Hepatocyte (in vitro differentiated cells): ENCODE data around the gene ANKRD45. TPM values are rescaled to one million over a fixed set of nuclear protein-coding genes. Genes with fewer than 3 reads are reported as not detected.

ENCODE experiments used
- DNase-seq: peaks from one replicate; pipeline ENCODE4 v3.0.0-alpha.2; 2016; ENCODE audit warnings: low spot score
- H2AFZ ChIP-seq: fragments of 200-600 bp; sonication (generic); 2 replicates; pipeline ENCODE4 v1.6.0; 2016; ENCODE audit warnings: antibody characterized with exemption, mild to moderate bottlenecking
- H3K27ac ChIP-seq: fragments of 200-600 bp; sonication (generic); 2 replicates; pipeline ENCODE4 v1.5.1; 2016; ENCODE audit warnings: mild to moderate bottlenecking
- H3K27me3 ChIP-seq: fragments of 200-600 bp; sonication (generic); 2 replicates; pipeline ENCODE4 v1.6.1; 2016
- H3K36me3 ChIP-seq: fragments of 200-600 bp; sonication (generic); replicated peaks from 2 replicates; pipeline ENCODE4 v1.5.1; 2016; ENCODE audit warnings: low read depth; ENCODE audit not compliant: insufficient read depth
- H3K4me1 ChIP-seq: fragments of 200-600 bp; sonication (generic); 2 replicates; pipeline ENCODE4 v1.5.1; 2016; ENCODE audit warnings: mild to moderate bottlenecking, moderate library complexity; ENCODE audit not compliant: insufficient read depth
- H3K4me2 ChIP-seq: fragments of 200-600 bp; sonication (generic); 2 replicates; pipeline ENCODE4 v1.6.0; 2016
- H3K4me3 ChIP-seq: fragments of 200-600 bp; sonication (generic); 2 replicates; pipeline ENCODE4 v1.5.1; 2016; ENCODE audit warnings: mild to moderate bottlenecking
- H3K79me2 ChIP-seq: fragments of 200-600 bp; sonication (generic); 2 replicates; pipeline ENCODE4 v1.6.0; 2017; ENCODE audit warnings: mild to moderate bottlenecking
- H3K9me2 ChIP-seq: fragments of 200-600 bp; sonication (generic); replicated peaks from 2 replicates; pipeline ENCODE4 v1.6.0; 2017; ENCODE audit warnings: mild to moderate bottlenecking; ENCODE audit not compliant: insufficient read depth
- H3K9me3 ChIP-seq: fragments of 200-600 bp; sonication (generic); 2 replicates; pipeline ENCODE4 v1.5.1; 2016; ENCODE audit warnings: low read depth, mild to moderate bottlenecking
- H4K20me1 ChIP-seq: fragments of 200-600 bp; sonication (generic); 2 replicates; pipeline ENCODE4 v1.6.0; 2016; ENCODE audit warnings: mild to moderate bottlenecking; ENCODE audit not compliant: insufficient read depth, poor library complexity, severe bottlenecking
- EZH2 ChIP-seq: fragments of 200-600 bp; sonication (generic); IDR thresholded peaks from 2 replicates; pipeline ENCODE4 v1.6.1; 2016; ENCODE audit warnings: antibody characterized with exemption, mild to moderate bottlenecking, borderline replicate concordance
- EZH2phosphoT487 ChIP-seq: fragments of 200-600 bp; sonication (generic); IDR thresholded peaks from one replicate; pipeline ENCODE4 v1.6.1; 2018; ENCODE audit warnings: antibody characterized with exemption, mild to moderate bottlenecking, low read depth, moderate library complexity; ENCODE audit not compliant: unreplicated experiment, severe bottlenecking
- WGBS: methylation state at CpG from one replicate; pipeline ENCODE4 v1.1.6; 2016; ENCODE audit warnings: low lambda C conversion rate; ENCODE audit errors: missing lambda C conversion rate; 5-methylcytosine and 5-hydroxymethylcytosine counted together
- polyA plus RNA-seq: library from polyadenylated mRNA; unstranded; fragments of >200 nt; fragmentation: Nextera tagmentation; extraction: Ambion mirVana; gene quantifications from 2 replicates; pipeline ENCODE4 v1.2.1, GENCODE V29; 2016
- total RNA-seq: library from RNA; depleted of rRNA; stranded (reverse); fragments of >200 nt; gene quantifications from 2 replicates; pipeline ENCODE4 v1.2.3, GENCODE V29; 2014
- TF ChIP-seq, protein P1 (sequence below): fragments of 200-600 bp; sonication (generic); IDR thresholded peaks from 2 replicates; pipeline ENCODE4 v1.5.1; 2016; ENCODE audit warnings: antibody characterized with exemption, mild to moderate bottlenecking; ENCODE audit not compliant: poor library complexity

Gene ANKRD45
- total and polyA plus RNA-seq, 2 experiments from 2014 or later = 0.10 to 1.0 TPM

DNA sequence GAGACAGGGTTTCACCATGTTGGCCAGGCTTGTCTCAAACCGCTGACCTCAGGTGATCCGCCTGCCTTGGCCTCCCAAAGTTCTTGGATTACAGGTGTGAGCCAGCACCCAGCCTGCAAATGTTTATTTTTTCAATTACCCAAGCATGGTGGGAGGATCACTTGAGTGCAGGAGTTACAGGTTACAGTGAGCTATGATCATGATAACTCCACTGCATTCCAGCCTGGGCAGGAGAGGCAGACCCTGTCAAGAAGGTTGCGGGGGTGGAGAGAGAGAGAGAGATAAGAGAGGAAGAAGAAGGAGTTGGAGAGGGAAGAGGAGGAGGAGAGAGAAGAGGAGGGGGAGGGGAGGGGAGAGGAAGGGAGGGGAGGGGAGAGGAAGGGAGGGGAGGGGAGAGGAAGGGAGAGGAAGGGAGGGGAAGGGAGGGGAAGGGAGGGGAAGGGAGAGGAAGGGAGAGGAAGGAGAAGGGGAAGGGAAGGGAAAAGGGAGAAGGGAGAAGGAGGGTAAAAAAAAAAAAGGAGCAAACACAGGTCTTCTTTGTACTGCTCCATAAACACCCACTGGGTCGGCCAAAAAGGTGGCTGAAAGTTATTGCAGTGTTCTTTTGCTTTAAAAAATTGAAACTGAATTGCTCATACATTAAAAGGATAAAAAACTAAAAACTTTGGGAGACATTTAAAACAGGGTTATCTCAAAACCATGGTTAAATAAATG, 61.0 kb downstream of the ANKRD45 start:
- H3K4me1 ChIP-seq = no peaks in the 10 kb centered on the region
- H3K27me3 ChIP-seq = no peaks in the 10 kb centered on the region
- no peak overlapping the region for H3K4me2 ChIP-seq
- no peak overlapping the region for H3K4me3 ChIP-seq
- no peaks in the 10 kb centered on the region for H3K79me2 ChIP-seq
- H3K9me3 ChIP-seq = no peaks in the 10 kb centered on the region
- no peaks in the 10 kb centered on the region for H3K9me2 ChIP-seq
- DNase-seq = no peak
- no peaks in the 10 kb centered on the region for H3K36me3 ChIP-seq
- H3K27ac ChIP-seq = no peak overlapping the region
- H4K20me1 ChIP-seq = no peaks in the 10 kb centered on the region
- WGBS = 92% methylated on average over 4 of the region's 4 CpGs
- TF ChIP-seq EZH2 (no peak), EZH2phosphoT487 (no peak)
- TF ChIP-seq, protein P1, sequence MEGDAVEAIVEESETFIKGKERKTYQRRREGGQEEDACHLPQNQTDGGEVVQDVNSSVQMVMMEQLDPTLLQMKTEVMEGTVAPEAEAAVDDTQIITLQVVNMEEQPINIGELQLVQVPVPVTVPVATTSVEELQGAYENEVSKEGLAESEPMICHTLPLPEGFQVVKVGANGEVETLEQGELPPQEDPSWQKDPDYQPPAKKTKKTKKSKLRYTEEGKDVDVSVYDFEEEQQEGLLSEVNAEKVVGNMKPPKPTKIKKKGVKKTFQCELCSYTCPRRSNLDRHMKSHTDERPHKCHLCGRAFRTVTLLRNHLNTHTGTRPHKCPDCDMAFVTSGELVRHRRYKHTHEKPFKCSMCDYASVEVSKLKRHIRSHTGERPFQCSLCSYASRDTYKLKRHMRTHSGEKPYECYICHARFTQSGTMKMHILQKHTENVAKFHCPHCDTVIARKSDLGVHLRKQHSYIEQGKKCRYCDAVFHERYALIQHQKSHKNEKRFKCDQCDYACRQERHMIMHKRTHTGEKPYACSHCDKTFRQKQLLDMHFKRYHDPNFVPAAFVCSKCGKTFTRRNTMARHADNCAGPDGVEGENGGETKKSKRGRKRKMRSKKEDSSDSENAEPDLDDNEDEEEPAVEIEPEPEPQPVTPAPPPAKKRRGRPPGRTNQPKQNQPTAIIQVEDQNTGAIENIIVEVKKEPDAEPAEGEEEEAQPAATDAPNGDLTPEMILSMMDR = no peak
- no peak overlapping the region for H2AFZ ChIP-seq

DNA sequence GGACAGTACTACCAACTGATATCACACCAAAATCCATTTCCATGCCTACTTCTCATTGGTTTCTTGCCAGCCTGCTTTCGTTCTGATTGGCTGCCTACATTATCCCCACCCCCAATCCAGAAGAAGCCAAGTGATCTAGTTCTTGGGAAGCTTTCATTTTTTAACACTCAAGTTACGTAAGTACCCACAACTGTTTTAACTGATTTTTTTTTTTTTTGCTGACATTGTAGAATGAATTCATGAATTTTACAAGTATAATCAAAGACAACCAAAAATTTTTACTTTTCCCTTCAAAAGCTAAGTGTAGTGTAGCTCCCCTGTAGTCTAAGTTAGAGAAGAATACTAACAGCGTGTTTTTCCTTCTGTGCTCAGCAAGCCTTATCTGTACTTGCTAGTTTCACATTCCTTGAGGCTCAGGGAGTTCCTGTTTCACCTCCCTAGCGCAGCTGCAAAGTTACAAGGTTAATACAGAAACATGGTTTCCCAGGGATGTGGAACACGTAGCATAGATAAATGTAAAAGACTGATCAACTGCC, 66.5 kb downstream of the ANKRD45 start, which contains the start of gene SLC9C2:
Gene SLC9C2, minus strand, starts transcription at position 17 of the 536 bp plus-strand sequence. CDS start 1,296 bp downstream, outside the sequence.
- H4K20me1 ChIP-seq = no peaks in the 10 kb centered on the region
- no peaks in the 10 kb centered on the region for H3K27me3 ChIP-seq
- H3K27ac ChIP-seq = peak within 1 kb of the TSS; percentile 82
- H2AFZ ChIP-seq = peak within 1 kb of the TSS; percentile 65
- peak; percentile 50 for DNase-seq
- H3K4me3 ChIP-seq = peak within 1 kb of the TSS; percentile 5
- H3K9me2 ChIP-seq = no peaks in the 10 kb centered on the region
- no peaks in the 10 kb centered on the region for H3K36me3 ChIP-seq
- TF ChIP-seq, protein P1 = no peak
- TF ChIP-seq EZH2 (no peak), EZH2phosphoT487 (no peak)
- H3K4me1 ChIP-seq = no peaks in the 10 kb centered on the region
- peak within 1 kb of the TSS; percentile 69 for H3K4me2 ChIP-seq
- H3K79me2 ChIP-seq = no peaks in the 10 kb centered on the region
- no peaks in the 10 kb centered on the region for H3K9me3 ChIP-seq
- WGBS = 31% methylated on average over 5 of the region's 5 CpGs

DNA sequence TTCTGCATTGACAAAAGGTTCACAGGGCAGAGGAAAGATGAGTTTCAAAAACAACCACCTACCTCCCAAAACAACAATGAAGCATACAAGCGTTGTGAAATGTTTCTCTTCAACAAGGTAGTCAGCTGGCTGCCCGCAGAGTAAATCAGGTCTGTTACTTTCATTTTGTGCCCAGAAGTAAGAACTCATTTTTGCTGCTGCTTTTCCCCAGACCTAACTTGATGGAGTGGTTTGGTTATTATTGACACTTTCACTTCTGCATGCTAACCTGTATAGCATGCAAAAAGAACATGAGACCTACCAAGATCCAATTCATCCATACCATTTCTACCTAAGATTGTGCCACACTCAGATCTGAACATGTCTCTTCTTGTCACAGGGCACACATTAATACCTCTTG, 68.1 kb downstream of the ANKRD45 start:
- no peaks in the 10 kb centered on the region for H3K9me2 ChIP-seq
- no peaks in the 10 kb centered on the region for H4K20me1 ChIP-seq
- H3K27me3 ChIP-seq = no peaks in the 10 kb centered on the region
- TF ChIP-seq EZH2 (no peak), EZH2phosphoT487 (no peak)
- TF ChIP-seq, protein P1 = no peak
- no peak for DNase-seq
- no peak overlapping the region for H2AFZ ChIP-seq
- H3K79me2 ChIP-seq = no peaks in the 10 kb centered on the region
- no peak overlapping the region for H3K4me2 ChIP-seq
- H3K27ac ChIP-seq = no peak overlapping the region
- H3K9me3 ChIP-seq = no peaks in the 10 kb centered on the region
- no peaks in the 10 kb centered on the region for H3K4me1 ChIP-seq
- H3K36me3 ChIP-seq = no peaks in the 10 kb centered on the region
- H3K4me3 ChIP-seq = no peak overlapping the region
- WGBS = 95% methylated on average over 2 of the region's 2 CpGs
